GM21360 (cell line): Measurements from ENCODE around the gene PBXIP1.

ENCODE experiments used
- ATAC-seq: cut with Tn5 transposase; IDR thresholded peaks from one replicate; pipeline ENCODE4 v1.9.1; 2021; ENCODE audit warnings: mild to moderate bottlenecking, moderate library complexity; ENCODE audit not compliant: unreplicated experiment

Gene PBXIP1

GRCh38 chr1:154974102-154974807 is 18.4 kb upstream of the PBXIP1 start, which contains the start of gene CKS1B:
Gene CKS1B (plus strand): TSS chr1:154974681. CDS start chr1:154974746, 65 bp downstream.
- peak; percentile 70 for ATAC-seq

GRCh38 chr1:154973344-154974101 is 17.6 kb upstream of the PBXIP1 start:
- ATAC-seq, result peak; percentile 22

GRCh38 chr1:154972517-154973343 is 16.8 kb upstream of the PBXIP1 start:
- no peak for ATAC-seq

- ATAC-seq, result no peak
Observed at GRCh38 chr1:154972213-154972516, 16.3 kb upstream of the PBXIP1 start.

GRCh38 chr1:154971341-154971998 is 15.6 kb upstream of the PBXIP1 start:
- ATAC-seq, result no peak

- no peak for ATAC-seq
Observed at GRCh38 chr1:154970631-154971340, 14.9 kb upstream of the PBXIP1 start, which contains the start of gene SHC1. Gene SHC1 (minus strand): TSS chr1:154970747. CDS start chr1:154970526, 221 bp downstream.

- ATAC-seq, result no peak
Observed at GRCh38 chr1:154969860-154970452, 14.1 kb upstream of the PBXIP1 start.

- no peak for ATAC-seq
Observed at GRCh38 chr1:154969246-154969645, 13.3 kb upstream of the PBXIP1 start.

GRCh38 chr1:154968731-154969130 is 12.8 kb upstream of the PBXIP1 start:
- ATAC-seq, result no peak

- ATAC-seq, result no peak
Observed at GRCh38 chr1:154967331-154967950, 11.5 kb upstream of the PBXIP1 start.

GRCh38 chr1:154966111-154966510 is 10.2 kb upstream of the PBXIP1 start:
- no peak for ATAC-seq

- no peak for ATAC-seq
Observed at GRCh38 chr1:154964359-154964758, 8.5 kb upstream of the PBXIP1 start.

GRCh38 chr1:154963643-154964042 is 7.7 kb upstream of the PBXIP1 start:
- ATAC-seq, result no peak

GRCh38 chr1:154962795-154963330 is 7.0 kb upstream of the PBXIP1 start:
- no peak for ATAC-seq

GRCh38 chr1:154962156-154962749 is 6.4 kb upstream of the PBXIP1 start:
- ATAC-seq, result no peak

- peak; percentile 62 for ATAC-seq
Observed at GRCh38 chr1:154961207-154962155, 5.6 kb upstream of the PBXIP1 start, which contains the start of gene PYGO2. Gene PYGO2 (minus strand): TSS chr1:154961782. CDS start chr1:154961576, 206 bp downstream.

GRCh38 chr1:154960446-154961136 is 4.7 kb upstream of the PBXIP1 start:
- no peak for ATAC-seq
